ENCODE measurements around the gene CD1C.

The CD1C gene

GRCh38 chr1:158289811-158290210 lies at the start of gene CD1C:
Gene CD1C, plus strand, starts transcription at chr1:158289923. Its CDS starts 142 bp downstream, at chr1:158290065.
- H3K27ac ChIP-seq (ENCODE audit: low read depth, low read length, poor library complexity, severe bottlenecking), result no peak within 1 kb of the TSS
- no peaks in the 10 kb centered on the region for H3F3A ChIP-seq (ENCODE audit: insufficient read depth, low read length)
- H3K36me3 ChIP-seq (ENCODE audit: insufficient read depth, low read length), result no peaks in the 10 kb centered on the region
- TF ChIP-seq EZH2 (IDR thresholded peaks at IDR 0.05; ENCODE audit: borderline replicate concordance, low read length) (no peak), CTCF (IDR thresholded peaks at IDR 0.05; ENCODE audit: low read length) (no peak)
- H3K9me2 ChIP-seq (ENCODE audit: low read depth, low read length), result no peaks in the 10 kb centered on the region
- H4K20me1 ChIP-seq (ENCODE audit: insufficient read depth, low read length), result no peaks in the 10 kb centered on the region
- peak within 1 kb of the TSS; percentile 43 for H3K4me2 ChIP-seq (ENCODE audit: low read length)
- H3K27me3 ChIP-seq (ENCODE audit: insufficient read depth, low read length), result no peaks in the 10 kb centered on the region
- H3K9ac ChIP-seq (ENCODE audit: low read length), result no peak within 1 kb of the TSS
- peak within 1 kb of the TSS; percentile 21 for H3K4me3 ChIP-seq (ENCODE audit: low read depth, low read length, poor library complexity, severe bottlenecking)
- no peaks in the 10 kb centered on the region for H3K79me2 ChIP-seq (ENCODE audit: insufficient read depth, low read length)
- H3K9me3 ChIP-seq (ENCODE audit: low read length), result no peaks in the 10 kb centered on the region
- peaks cover 53% of the 10 kb centered on the region for H3K4me1 ChIP-seq (ENCODE audit: insufficient read depth, low read length, severe bottlenecking)
- H2AFZ ChIP-seq (ENCODE audit: low read length), result no peak within 1 kb of the TSS

GRCh38 chr1:158246650-158247049 lies 43.1 kb upstream of the CD1C start:
- H3K4me3 ChIP-seq (ENCODE audit: low read depth, low read length, poor library complexity, severe bottlenecking), result no peak overlapping the region
- no peak overlapping the region for H3K27ac ChIP-seq (ENCODE audit: low read depth, low read length, poor library complexity, severe bottlenecking)
- no peaks in the 10 kb centered on the region for H3K27me3 ChIP-seq (ENCODE audit: insufficient read depth, low read length)
- peaks cover 9% of the 10 kb centered on the region for H3K4me1 ChIP-seq (ENCODE audit: insufficient read depth, low read length, severe bottlenecking)
- no peaks in the 10 kb centered on the region for H3K79me2 ChIP-seq (ENCODE audit: insufficient read depth, low read length)
- no peak overlapping the region for H3K4me2 ChIP-seq (ENCODE audit: low read length)
- no peak overlapping the region for H2AFZ ChIP-seq (ENCODE audit: low read length)
- H3K9me3 ChIP-seq (ENCODE audit: low read length), result no peaks in the 10 kb centered on the region
- peak; percentile 29; the same call in 1 of the 2 replicates for TF ChIP-seq CTCF (IDR thresholded peaks at IDR 0.05; ENCODE audit: low read length)
- no peak for TF ChIP-seq EZH2 (IDR thresholded peaks at IDR 0.05; ENCODE audit: borderline replicate concordance, low read length)
- no peaks in the 10 kb centered on the region for H3F3A ChIP-seq (ENCODE audit: insufficient read depth, low read length)
- H4K20me1 ChIP-seq (ENCODE audit: insufficient read depth, low read length), result no peaks in the 10 kb centered on the region
- no peak overlapping the region for H3K9ac ChIP-seq (ENCODE audit: low read length)
- no peaks in the 10 kb centered on the region for H3K36me3 ChIP-seq (ENCODE audit: insufficient read depth, low read length)
- H3K9me2 ChIP-seq (ENCODE audit: low read depth, low read length), result no peaks in the 10 kb centered on the region

- H3K4me3 ChIP-seq (ENCODE audit: low read depth, low read length, poor library complexity, severe bottlenecking), result no peak overlapping the region
- H3F3A ChIP-seq (ENCODE audit: insufficient read depth, low read length), result no peaks in the 10 kb centered on the region
- H3K36me3 ChIP-seq (ENCODE audit: insufficient read depth, low read length), result no peaks in the 10 kb centered on the region
- H3K9ac ChIP-seq (ENCODE audit: low read length), result no peak overlapping the region
- no peak overlapping the region for H3K4me2 ChIP-seq (ENCODE audit: low read length)
- H3K4me1 ChIP-seq (ENCODE audit: insufficient read depth, low read length, severe bottlenecking), result peaks cover 9% of the 10 kb centered on the region
- H4K20me1 ChIP-seq (ENCODE audit: insufficient read depth, low read length), result no peaks in the 10 kb centered on the region
- no peak overlapping the region for H3K27ac ChIP-seq (ENCODE audit: low read depth, low read length, poor library complexity, severe bottlenecking)
- H3K79me2 ChIP-seq (ENCODE audit: insufficient read depth, low read length), result no peaks in the 10 kb centered on the region
- no peaks in the 10 kb centered on the region for H3K9me3 ChIP-seq (ENCODE audit: low read length)
- TF ChIP-seq CTCF (IDR thresholded peaks at IDR 0.05; ENCODE audit: low read length), result no peak
- no peak for TF ChIP-seq EZH2 (IDR thresholded peaks at IDR 0.05; ENCODE audit: borderline replicate concordance, low read length)
- H2AFZ ChIP-seq (ENCODE audit: low read length), result no peak overlapping the region
- no peaks in the 10 kb centered on the region for H3K9me2 ChIP-seq (ENCODE audit: low read depth, low read length)
- no peaks in the 10 kb centered on the region for H3K27me3 ChIP-seq (ENCODE audit: insufficient read depth, low read length)
Measured at GRCh38 chr1:158248118-158248517, 41.6 kb upstream of the CD1C start.
